Fibroblast of lung (primary cell): ENCODE data around the gene TP53AIP1.

ENCODE experiments used
- CTCF ChIP-seq, 2 donors: IDR thresholded peaks in 1 of 2; conservative IDR thresholded peaks in 1 of 2; 1 replicate in 1 of 2; 2 replicates in 1 of 2; pipeline ENCODE4 v1.5.1; 2011 to 2012; ENCODE audit warnings: low read length in 2 of 2, control low read depth in 1 of 2, inconsistent platforms in 1 of 2, low read depth in 1 of 2, mild to moderate bottlenecking in 1 of 2
- EZH2 ChIP-seq: IDR thresholded peaks from 2 replicates; pipeline ENCODE4 v1.5.1; 2012; ENCODE audit warnings: low read length, control low read depth, mild to moderate bottlenecking; ENCODE audit errors: missing control alignments

GRCh38 chr11:128937480-128937879, 5.2 kb downstream of the TP53AIP1 start:
- no peak for TF ChIP-seq CTCF (conservative IDR thresholded peaks at IDR 0.05 in 1 of 2, IDR thresholded peaks at IDR 0.05 in 1 of 2; ENCODE audit: low read depth in 1 of 2, low read length in 2 of 2)
- TF ChIP-seq EZH2 = no peak
